NCI-H2196 treated with DMSO at 0.1 percent for 48 hours (cell line): Measurements from ENCODE around the gene AJUBA.
A peak's percentile ranks its signal among the peaks of the same experiment; 100 is the strongest.
"Not testable (repeated sequence)": the region's sequence is repeated elsewhere in the genome, so short reads cannot be mapped to it uniquely, and the experiment has no call there.

Experiments
- DNase-seq: peaks from one replicate; lab custom pipeline; 2025; ENCODE audit not compliant: unreplicated experiment; lab: John Stamatoyannopoulos, UW

The AJUBA gene

GRCh38 chr14:22982477-22983245 lies at the start of gene AJUBA:
Gene AJUBA (minus strand): TSS chr14:22982551. CDS start chr14:22982266, 285 bp downstream.
- DNase-seq = no peak

GRCh38 chr14:23030936-23031335 lies 48.6 kb upstream of the AJUBA start:
- no peak for DNase-seq

GRCh38 chr14:23028799-23029198 lies 46.4 kb upstream of the AJUBA start:
- no peak for DNase-seq

GRCh38 chr14:23025151-23025814 lies 42.9 kb upstream of the AJUBA start:
- no peak for DNase-seq

- DNase-seq = no peak
These were observed 42.3 kb upstream of the AJUBA start for GRCh38 chr14:23024612-23025075.

- DNase-seq = no peak
These were observed 41.4 kb upstream of the AJUBA start for GRCh38 chr14:23023795-23024152.

GRCh38 chr14:23023022-23023794 lies 40.9 kb upstream of the AJUBA start:
- DNase-seq = no peak

GRCh38 chr14:23021889-23022442 lies 39.6 kb upstream of the AJUBA start:
- DNase-seq = no peak

GRCh38 chr14:23021434-23021833 lies 39.1 kb upstream of the AJUBA start:
- no peak for DNase-seq

- DNase-seq = no peak
These were observed 38.1 kb upstream of the AJUBA start for GRCh38 chr14:23020143-23021128.

GRCh38 chr14:23018107-23018506 lies 35.8 kb upstream of the AJUBA start:
- no peak for DNase-seq

- no peak for DNase-seq
These were observed 34.7 kb upstream of the AJUBA start for GRCh38 chr14:23017091-23017490.

GRCh38 chr14:23015618-23016017 lies 33.3 kb upstream of the AJUBA start:
- DNase-seq = no peak

GRCh38 chr14:23013749-23014054 lies 31.4 kb upstream of the AJUBA start:
- DNase-seq = not testable (repeated sequence)

GRCh38 chr14:23013054-23013748 lies 30.9 kb upstream of the AJUBA start:
- no peak for DNase-seq

- peak; percentile 60 for DNase-seq
These were observed 27.8 kb upstream of the AJUBA start, which contains the start of gene C14orf93 for GRCh38 chr14:23009939-23010726. Gene C14orf93 (minus strand): TSS chr14:23010143. CDS start chr14:22999023, 11,120 bp downstream.

- no peak for DNase-seq
These were observed 27.2 kb upstream of the AJUBA start for GRCh38 chr14:23009483-23009938.

GRCh38 chr14:23008831-23009230 lies 26.5 kb upstream of the AJUBA start:
- peak; percentile 20 for DNase-seq
